Mucosa of rectum (tissue), 2 donors: ENCODE measurements around the gene TSTD1.
A peak's percentile ranks its signal among the peaks of the same experiment; 100 is the strongest.
"Not testable (repeated sequence)": the region's sequence is repeated elsewhere in the genome, so short reads cannot be mapped to it uniquely, and the experiment has no call there.

Source experiments
- H3K27ac ChIP-seq, 2 donors: one replicate each; pipeline ENCODE4 v1.7.0; 2013; ENCODE audit warnings: inconsistent platforms in 2 of 2, low read depth in 2 of 2, low read length in 2 of 2
- H3K27me3 ChIP-seq, 2 donors: one replicate each; pipeline ENCODE4 v1.7.0; 2013; ENCODE audit warnings: low read length in 2 of 2; ENCODE audit not compliant: control insufficient read depth in 2 of 2, insufficient read depth in 2 of 2
- H3K36me3 ChIP-seq, 2 donors: one replicate each; pipeline ENCODE4 v1.7.0; 2013; ENCODE audit warnings: low read length in 2 of 2; ENCODE audit not compliant: control insufficient read depth in 2 of 2, insufficient read depth in 2 of 2
- H3K4me1 ChIP-seq, 2 donors: one replicate each; pipeline ENCODE4 v1.7.0; 2013; ENCODE audit warnings: low read length in 2 of 2, mild to moderate bottlenecking in 1 of 2; ENCODE audit not compliant: control insufficient read depth in 2 of 2, insufficient read depth in 2 of 2
- H3K4me3 ChIP-seq, 2 donors: one replicate each; pipeline ENCODE4 v1.7.0; 2013; ENCODE audit warnings: low read length in 2 of 2
- H3K9ac ChIP-seq, 2 donors: one replicate each; pipeline ENCODE4 v1.7.0; 2013; ENCODE audit warnings: low read length in 2 of 2, low read depth in 1 of 2, mild to moderate bottlenecking in 1 of 2
- H3K9me3 ChIP-seq, 2 donors: one replicate each; pipeline ENCODE4 v1.7.0; 2013; ENCODE audit warnings: low read length in 2 of 2; ENCODE audit not compliant: control insufficient read depth in 2 of 2
- donor health status: healthy.
- donor health status: Normal muscosa, but diverticular disease.

Gene TSTD1

GRCh38 chr1:161020509-161021164, 18.1 kb downstream of the TSTD1 start, which contains the start of gene F11R:
F11R (minus strand) TSS chr1:161021152; CDS start chr1:161021073, 79 bp downstream.
- H3K27me3 ChIP-seq = no peaks in the 10 kb centered on the region
- peak within 1 kb of the TSS; percentile 94 to 95 for H3K27ac ChIP-seq
- no peaks in the 10 kb centered on the region for H3K9me3 ChIP-seq
- H3K4me1 ChIP-seq = peaks cover 16 to 41% of the 10 kb centered on the region in 2 donors
- peak within 1 kb of the TSS; percentile 81 to 97 for H3K4me3 ChIP-seq
- H3K9ac ChIP-seq = peak within 1 kb of the TSS; percentile 93 to 97
- H3K36me3 ChIP-seq = no peaks in the 10 kb centered on the region

GRCh38 chr1:161019751-161020495, 18.8 kb downstream of the TSTD1 start:
- no peaks in the 10 kb centered on the region for H3K36me3 ChIP-seq
- H3K27me3 ChIP-seq = no peaks in the 10 kb centered on the region
- H3K9me3 ChIP-seq = no peaks in the 10 kb centered on the region
- peak overlapping the region; percentile 94 to 95 for H3K27ac ChIP-seq
- peak overlapping the region; percentile 81 to 97 for H3K4me3 ChIP-seq
- peaks cover 16 to 41% of the 10 kb centered on the region in 2 donors for H3K4me1 ChIP-seq
- peak overlapping the region; percentile 93 to 97 for H3K9ac ChIP-seq

GRCh38 chr1:161019111-161019660, 19.6 kb downstream of the TSTD1 start:
- Histone ChIP-seq H3K4me1 (peaks cover 21 to 45% of the 10 kb centered on the region in 2 donors), H3K27ac (peak overlapping the region; percentile 94 to 95), H3K4me3 (peak overlapping the region; percentile 81 to 97), H3K9ac (peak overlapping the region; percentile 47 to 93)
- not testable (repeated sequence) for H3K36me3 ChIP-seq, H3K27me3 ChIP-seq, H3K9me3 ChIP-seq

- peak overlapping the region; percentile 6 to 16 for H3K27ac ChIP-seq
- no peaks in the 10 kb centered on the region for H3K27me3 ChIP-seq
- peak overlapping the region; percentile 9 to 57 for H3K4me3 ChIP-seq
- H3K4me1 ChIP-seq = peaks cover 27 to 50% of the 10 kb centered on the region in 2 donors
- H3K9me3 ChIP-seq = no peaks in the 10 kb centered on the region
- no peaks in the 10 kb centered on the region for H3K36me3 ChIP-seq
- H3K9ac ChIP-seq = peak overlapping the region in 1 of 2 donors; percentile 21
Observed at GRCh38 chr1:161018631-161018930, 20.2 kb downstream of the TSTD1 start.

GRCh38 chr1:161017756-161018630, 20.8 kb downstream of the TSTD1 start:
- H3K4me1 ChIP-seq = peaks cover 33 to 55% of the 10 kb centered on the region in 2 donors
- H3K36me3 ChIP-seq = no peaks in the 10 kb centered on the region
- H3K27ac ChIP-seq = peak overlapping the region; percentile 3 to 10
- H3K27me3 ChIP-seq = no peaks in the 10 kb centered on the region
- no peaks in the 10 kb centered on the region for H3K9me3 ChIP-seq
- H3K9ac ChIP-seq = peak overlapping the region in 1 of 2 donors; percentile 26
- H3K4me3 ChIP-seq = peak overlapping the region; percentile 9 to 57

GRCh38 chr1:161017181-161017580, 21.6 kb downstream of the TSTD1 start:
- not testable (repeated sequence) for H3K9me3 ChIP-seq, H3K9ac ChIP-seq, H3K27me3 ChIP-seq, H3K36me3 ChIP-seq, H3K27ac ChIP-seq, H3K4me3 ChIP-seq
- H3K4me1 ChIP-seq = peaks cover 35 to 60% of the 10 kb centered on the region in 2 donors

- H3K9ac ChIP-seq, H3K27ac ChIP-seq, H3K4me3 ChIP-seq, H3K36me3 ChIP-seq, H3K27me3 ChIP-seq, H3K9me3 ChIP-seq: not testable (repeated sequence)
- peaks cover 33 to 55% of the 10 kb centered on the region in 2 donors for H3K4me1 ChIP-seq
Observed at GRCh38 chr1:161016683-161017082, 22.1 kb downstream of the TSTD1 start.

GRCh38 chr1:161013488-161014230, 25.1 kb downstream of the TSTD1 start:
- Histone ChIP-seq H3K36me3 (peaks cover 0 to 4% of the 10 kb centered on the region in 2 donors), H3K27ac (peak overlapping the region; percentile 95 to 96), H3K27me3 (no peaks in the 10 kb centered on the region), H3K4me3 (peak overlapping the region; percentile 49 to 73), H3K4me1 (peaks cover 25 to 34% of the 10 kb centered on the region in 2 donors), H3K9ac (peak overlapping the region; percentile 69 to 79), H3K9me3 (no peaks in the 10 kb centered on the region)

GRCh38 chr1:161013131-161013487, 25.7 kb downstream of the TSTD1 start:
- H3K36me3 ChIP-seq = peaks cover 0 to 4% of the 10 kb centered on the region in 2 donors
- H3K27me3 ChIP-seq = no peaks in the 10 kb centered on the region
- H3K4me1 ChIP-seq = peaks cover 25 to 28% of the 10 kb centered on the region in 2 donors
- peak overlapping the region; percentile 95 to 96 for H3K27ac ChIP-seq
- peak overlapping the region; percentile 69 to 79 for H3K9ac ChIP-seq
- H3K9me3 ChIP-seq = no peaks in the 10 kb centered on the region
- H3K4me3 ChIP-seq = peak overlapping the region; percentile 49 to 73
